Esophagus squamous epithelium (tissue), 5 donors: ENCODE results near the gene SLITRK6. TPM values are rescaled to one million over a fixed set of nuclear protein-coding genes. Genes with fewer than 3 reads are reported as not detected.
A peak's percentile ranks its signal among the peaks of the same experiment; 100 is the strongest.

Experiments
- DNase-seq: peaks from one replicate; lab custom pipeline; 2025; lab: John Stamatoyannopoulos, UW
- H3K27ac ChIP-seq, 4 donors: fragments of 200-600 bp; sonication (generic); one replicate each; pipeline ENCODE4 v1.5.1; 2016 to 2019; ENCODE audit warnings: mild to moderate bottlenecking in 1 of 4
- H3K27me3 ChIP-seq, 4 donors: fragments of 200-600 bp; sonication (generic); 1 replicate in 3 of 4; 2 replicates in 1 of 4; pipeline versions ENCODE4 v1.5.1 to v1.6.0; 2017 to 2021; ENCODE audit warnings: antibody characterized with exemption in 1 of 4
- H3K36me3 ChIP-seq, 3 donors: fragments of 200-600 bp; sonication (generic); one replicate each; pipeline ENCODE4 v1.5.1; 2016 to 2019
- H3K4me1 ChIP-seq, 3 donors: fragments of 200-600 bp; sonication (generic); one replicate each; pipeline ENCODE4 v1.5.1; 2017 to 2019
- H3K4me3 ChIP-seq, 4 donors: fragments of 200-600 bp; sonication (generic); 1 replicate in 3 of 4; 2 replicates in 1 of 4; pipeline ENCODE4 v1.5.1; 2016 to 2019; ENCODE audit warnings: mild to moderate bottlenecking in 2 of 4, moderate library complexity in 1 of 4
- H3K9me3 ChIP-seq, 3 donors: fragments of 200-600 bp; sonication (generic); one replicate each; pipeline ENCODE4 v1.5.1; 2016 to 2019
- POLR2A ChIP-seq, 4 donors: fragments of 450-650 bp; IDR thresholded peaks; one replicate each; pipeline ENCODE4 v1.6.1; 2017; ENCODE audit warnings: antibody characterized with exemption in 4 of 4, mild to moderate bottlenecking in 4 of 4, moderate library complexity in 3 of 4
- WGBS, 2 donors: methylation state at CpG; one replicate each; pipeline ENCODE4 v1.1.5; 2018; 5-methylcytosine and 5-hydroxymethylcytosine counted together
- intact Hi-C: fragments of 100-400 bp; cut with DNase I; formaldehyde crosslinking; loops from one replicate; pipeline ENCODE4 v1.15.0; 2022
- total RNA-seq, 4 donors: library from RNA; depleted of rRNA; stranded (reverse); fragments of >200 nt; gene quantifications; one replicate each; pipeline ENCODE4 v1.1.0, GENCODE V29; 2016
- TF ChIP-seq, protein P1 (sequence below), 6 experiments: fragments of 450-650 bp in 4 of 6; fragments of 200-600 bp in 2 of 6; sonication (generic) in 2 of 6; IDR thresholded peaks; one replicate each; pipeline ENCODE4 v1.5.1; 2016 to 2019; ENCODE audit warnings: antibody characterized with exemption in 6 of 6, mild to moderate bottlenecking in 4 of 6, moderate library complexity in 4 of 6
- donor health status: DM: yes; HTN: yes; CAD: no.

SLITRK6 gene
- total RNA-seq, 4 donors from 2014 or later = 1.5 to 5.8 (median 2.1) TPM

DNA sequence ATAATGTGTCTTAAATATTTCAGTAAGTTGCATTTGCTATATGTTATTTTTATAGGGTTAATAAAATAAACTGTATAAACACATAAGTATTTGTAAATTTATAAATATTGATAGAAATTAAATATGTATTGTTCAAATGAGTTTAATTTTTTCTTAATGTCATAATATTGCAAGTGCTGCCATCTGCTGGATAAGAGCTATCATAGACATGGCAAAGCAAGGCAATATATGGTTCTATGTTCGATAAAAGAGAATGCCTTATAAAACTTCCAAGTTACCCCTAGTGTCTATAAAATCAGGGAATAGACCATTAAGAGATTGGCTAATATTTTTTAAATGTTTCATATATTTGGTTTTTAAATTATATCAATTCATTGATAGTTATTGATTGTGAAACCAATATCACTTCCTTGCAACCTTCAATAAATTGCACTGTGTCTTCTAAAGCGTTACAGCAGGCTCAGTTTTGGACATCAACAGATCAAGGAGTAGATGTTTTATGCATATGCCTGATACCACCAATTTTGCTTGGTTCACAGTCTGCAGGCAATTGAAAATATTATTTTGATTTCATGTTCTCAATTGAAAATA, 29.0 kb upstream of the SLITRK6 start:
- Histone ChIP-seq H3K4me1 (no peaks in the 10 kb centered on the region), H3K27me3 (no peaks in the 10 kb centered on the region), H3K36me3 (no peaks in the 10 kb centered on the region), H3K4me3 (no peak overlapping the region), H3K9me3 (no peaks in the 10 kb centered on the region), H3K27ac (no peak overlapping the region)
- DNase-seq = no peak
- WGBS, 2 donors = 48 to 51% methylated on average over 2 of the region's 2 CpGs
- TF ChIP-seq, protein P1, sequence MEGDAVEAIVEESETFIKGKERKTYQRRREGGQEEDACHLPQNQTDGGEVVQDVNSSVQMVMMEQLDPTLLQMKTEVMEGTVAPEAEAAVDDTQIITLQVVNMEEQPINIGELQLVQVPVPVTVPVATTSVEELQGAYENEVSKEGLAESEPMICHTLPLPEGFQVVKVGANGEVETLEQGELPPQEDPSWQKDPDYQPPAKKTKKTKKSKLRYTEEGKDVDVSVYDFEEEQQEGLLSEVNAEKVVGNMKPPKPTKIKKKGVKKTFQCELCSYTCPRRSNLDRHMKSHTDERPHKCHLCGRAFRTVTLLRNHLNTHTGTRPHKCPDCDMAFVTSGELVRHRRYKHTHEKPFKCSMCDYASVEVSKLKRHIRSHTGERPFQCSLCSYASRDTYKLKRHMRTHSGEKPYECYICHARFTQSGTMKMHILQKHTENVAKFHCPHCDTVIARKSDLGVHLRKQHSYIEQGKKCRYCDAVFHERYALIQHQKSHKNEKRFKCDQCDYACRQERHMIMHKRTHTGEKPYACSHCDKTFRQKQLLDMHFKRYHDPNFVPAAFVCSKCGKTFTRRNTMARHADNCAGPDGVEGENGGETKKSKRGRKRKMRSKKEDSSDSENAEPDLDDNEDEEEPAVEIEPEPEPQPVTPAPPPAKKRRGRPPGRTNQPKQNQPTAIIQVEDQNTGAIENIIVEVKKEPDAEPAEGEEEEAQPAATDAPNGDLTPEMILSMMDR (IDR thresholded peaks at IDR 0.05) = peak in 4 of 6 experiments; percentile 10 to 55 (median 53)
- no peak for TF ChIP-seq POLR2A (IDR thresholded peaks at IDR 0.05)
- intact Hi-C loops = loop anchor here (10.0 kb wide), 1 partner anchor 933 kb away; no protein-coding TSS in a partner anchor

DNA sequence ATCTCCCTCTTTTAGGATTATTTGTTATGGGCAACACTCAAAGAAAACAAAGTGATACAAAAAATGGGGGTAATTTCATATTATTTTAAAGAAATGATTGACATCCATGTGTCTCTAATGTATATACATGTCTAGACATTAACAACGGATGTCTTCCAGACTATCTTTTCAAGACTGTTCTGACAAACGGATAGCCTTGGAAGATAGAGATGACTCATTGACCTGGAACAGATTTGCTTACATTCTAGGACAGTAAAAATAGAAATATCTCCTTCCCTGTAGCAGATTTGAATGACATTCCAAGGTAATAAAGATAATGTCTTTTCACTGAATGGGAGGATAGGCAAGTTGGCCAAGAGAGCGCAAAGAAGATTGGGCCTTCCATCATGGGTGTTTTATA, 26.2 kb upstream of the SLITRK6 start:
- no peak for DNase-seq
- 55 to 58% methylated on average over 3 of the region's 3 CpGs for WGBS, 2 donors
- Histone ChIP-seq H3K4me1 (no peaks in the 10 kb centered on the region), H3K9me3 (no peaks in the 10 kb centered on the region), H3K27ac (no peak overlapping the region), H3K4me3 (no peak overlapping the region), H3K36me3 (no peaks in the 10 kb centered on the region), H3K27me3 (no peaks in the 10 kb centered on the region)
- intact Hi-C loops = loop anchor here (10.0 kb wide), 1 partner anchor 931 kb away; no protein-coding TSS in a partner anchor
- TF ChIP-seq POLR2A (IDR thresholded peaks at IDR 0.05) = no peak
- TF ChIP-seq, protein P1 (IDR thresholded peaks at IDR 0.05) = no peak

DNA sequence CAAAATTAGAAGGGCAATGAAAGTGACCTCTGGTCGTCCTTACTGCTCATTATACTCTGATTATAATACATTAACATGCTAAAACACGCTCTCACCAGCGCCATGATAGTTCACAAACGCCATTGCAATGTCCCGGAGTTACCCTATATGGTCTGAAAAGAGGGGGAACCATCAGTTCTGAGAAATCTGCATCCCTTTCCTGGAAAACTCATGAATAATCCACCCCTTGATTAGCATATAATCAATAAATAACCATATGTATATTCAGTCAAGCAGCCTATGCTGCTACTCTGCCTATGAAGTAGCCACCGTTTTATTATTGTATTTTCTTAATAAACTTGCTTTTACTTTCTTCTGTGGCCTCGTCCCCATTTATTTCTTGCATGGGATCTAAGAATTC, 24.6 kb upstream of the SLITRK6 start:
- TF ChIP-seq, protein P1 (IDR thresholded peaks at IDR 0.05) = no peak
- TF ChIP-seq POLR2A (IDR thresholded peaks at IDR 0.05) = no peak
- no peak for DNase-seq
- H3K27ac ChIP-seq = no peak overlapping the region
- intact Hi-C loops = loop anchor here (10.0 kb wide), 1 partner anchor 929 kb away; no protein-coding TSS in a partner anchor
- no peaks in the 10 kb centered on the region for H3K27me3 ChIP-seq
- H3K9me3 ChIP-seq = no peaks in the 10 kb centered on the region
- no peaks in the 10 kb centered on the region for H3K4me1 ChIP-seq
- H3K36me3 ChIP-seq = no peaks in the 10 kb centered on the region
- H3K4me3 ChIP-seq = no peak overlapping the region
- whole genome bisulfite sequencing, 2 donors = 74 to 82% methylated on average over 7 of the region's 7 CpGs

DNA sequence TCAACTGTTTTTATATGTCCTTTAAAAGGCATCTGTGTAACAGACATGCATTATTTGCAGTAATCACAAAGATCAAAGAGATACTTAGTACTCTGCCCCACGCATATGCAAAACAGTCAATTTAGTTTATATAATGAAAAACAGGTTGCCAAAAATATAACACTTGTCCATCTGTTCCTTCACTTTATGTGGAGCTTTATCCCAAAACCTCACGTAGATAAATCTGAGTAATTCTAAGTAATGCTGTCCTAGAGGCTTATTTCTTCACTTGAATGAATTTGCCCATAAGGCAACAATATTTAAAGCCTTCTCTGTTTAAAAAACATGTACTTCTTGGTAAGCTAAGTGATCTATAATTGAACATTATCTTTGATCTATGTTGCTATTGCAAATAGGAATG, 20.3 kb upstream of the SLITRK6 start:
- Histone ChIP-seq H3K36me3 (no peaks in the 10 kb centered on the region), H3K4me1 (no peaks in the 10 kb centered on the region), H3K27me3 (no peaks in the 10 kb centered on the region), H3K9me3 (no peaks in the 10 kb centered on the region), H3K4me3 (no peak overlapping the region), H3K27ac (no peak overlapping the region)
- no peak for DNase-seq
- WGBS, 2 donors = 63 to 66% methylated on average over 2 of the region's 2 CpGs
- intact Hi-C loops = no loop called here
- TF ChIP-seq, protein P1 (IDR thresholded peaks at IDR 0.05) = no peak
- TF ChIP-seq POLR2A (IDR thresholded peaks at IDR 0.05) = no peak

DNA sequence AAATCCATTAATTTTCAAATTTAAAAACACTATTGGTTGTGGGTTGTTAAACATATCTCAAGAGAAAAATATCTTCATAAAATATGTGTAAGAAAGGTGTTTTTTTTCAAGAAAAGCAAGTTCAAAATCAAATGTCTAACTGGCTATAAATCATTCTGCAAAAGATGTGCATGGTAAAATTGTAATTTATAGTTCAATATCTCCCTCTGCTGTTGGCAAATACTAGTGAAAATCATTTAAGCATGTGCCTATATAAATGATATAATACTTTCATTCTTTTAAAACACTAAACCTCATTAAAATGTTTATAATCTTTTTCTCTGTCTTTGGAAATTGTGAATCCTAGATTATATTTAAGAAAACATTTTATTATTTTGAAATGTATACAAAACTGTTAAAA, 17.2 kb upstream of the SLITRK6 start:
- H3K27ac ChIP-seq = no peak overlapping the region
- H3K27me3 ChIP-seq = no peaks in the 10 kb centered on the region
- intact Hi-C loops = no loop called here
- no peaks in the 10 kb centered on the region for H3K4me1 ChIP-seq
- no peaks in the 10 kb centered on the region for H3K36me3 ChIP-seq
- H3K9me3 ChIP-seq = no peaks in the 10 kb centered on the region
- H3K4me3 ChIP-seq = no peak overlapping the region
- DNase-seq = no peak
- TF ChIP-seq POLR2A (IDR thresholded peaks at IDR 0.05) = no peak
- TF ChIP-seq, protein P1 (IDR thresholded peaks at IDR 0.05) = peak in 1 of 6 experiments; percentile 20
